Neural cell (in vitro differentiated cells): Measurements from ENCODE around the gene FAM8A1. TPM values are rescaled to one million over a fixed set of nuclear protein-coding genes. Genes with fewer than 3 reads are reported as not detected.

Experiments
- H2AFZ ChIP-seq: fragments of 200-600, 300-800 bp; sonication (generic), shearing (Covaris generic); 2 replicates; pipeline ENCODE4 v1.6.0; 2014; ENCODE audit warnings: low read depth, mild to moderate bottlenecking, antibody characterized with exemption, low read length, moderate library complexity
- H3F3A ChIP-seq: fragments of 200-600 bp; shearing (Covaris generic); 2 replicates; pipeline ENCODE4 v1.6.1; 2016; ENCODE audit warnings: mild to moderate bottlenecking, moderate library complexity, mixed read lengths, antibody characterized with exemption, low read length; ENCODE audit not compliant: insufficient read depth, poor library complexity, severe bottlenecking
- H3K27ac ChIP-seq: fragments of 200-600, 300-800 bp; sonication (generic), shearing (Covaris generic); 2 replicates; pipeline ENCODE4 v1.5.1; 2014; ENCODE audit warnings: mild to moderate bottlenecking, low read length, moderate library complexity
- H3K27me3 ChIP-seq: fragments of 300-800, 200-600 bp; sonication (generic), shearing (Covaris generic); 2 replicates; pipeline ENCODE4 v1.6.0; 2014; ENCODE audit warnings: mild to moderate bottlenecking, low read depth, low read length, moderate library complexity; ENCODE audit not compliant: insufficient read depth
- H3K36me3 ChIP-seq: fragments of 300-800, 200-600 bp; sonication (generic), shearing (Covaris generic); 2 replicates; pipeline ENCODE4 v1.5.1; 2014; ENCODE audit warnings: mild to moderate bottlenecking, antibody characterized with exemption, low read length, moderate library complexity; ENCODE audit not compliant: insufficient read depth
- H3K4me2 ChIP-seq: fragments of 300-800, 200-600 bp; sonication (generic), shearing (Covaris generic); 2 replicates; pipeline ENCODE4 v1.6.0; 2014; ENCODE audit warnings: mild to moderate bottlenecking, low read length
- H3K4me3 ChIP-seq: fragments of 300-800, 200-600 bp; sonication (generic), shearing (Covaris generic); 2 replicates; pipeline ENCODE4 v1.5.1; 2014; ENCODE audit warnings: mild to moderate bottlenecking, low read length, moderate library complexity
- H3K79me2 ChIP-seq: fragments of 200-600 bp; shearing (Covaris generic); replicated peaks from 2 replicates; pipeline ENCODE4 v1.6.0; 2014; ENCODE audit warnings: mild to moderate bottlenecking, low read length, moderate library complexity; ENCODE audit not compliant: insufficient read depth
- H3K9ac ChIP-seq: fragments of 300-800, 200-600 bp; sonication (generic), shearing (Covaris generic); 2 replicates; pipeline ENCODE4 v1.6.1; 2016; ENCODE audit warnings: mild to moderate bottlenecking, low read length, mixed read lengths
- H3K9me2 ChIP-seq: fragments of 200-600 bp; shearing (Covaris generic); 2 replicates; pipeline ENCODE4 v1.6.1; 2016; ENCODE audit warnings: mild to moderate bottlenecking, low read length, mixed read lengths; ENCODE audit not compliant: insufficient read depth
- H3K9me3 ChIP-seq: fragments of 200-600, 300-800 bp; sonication (generic), shearing (Covaris generic); 2 replicates; pipeline ENCODE4 v1.6.1; 2016; ENCODE audit warnings: mild to moderate bottlenecking, mixed run types, low read length, moderate library complexity, mixed read lengths
- H4K20me1 ChIP-seq: fragments of 200-600 bp; shearing (Covaris generic); 2 replicates; pipeline ENCODE4 v1.6.1; 2016; ENCODE audit warnings: mild to moderate bottlenecking, mixed run types; ENCODE audit not compliant: insufficient read depth
- CTCF ChIP-seq: fragments of 450-650 bp; IDR thresholded peaks from 2 replicates; pipeline ENCODE4 v1.5.1; 2014; ENCODE audit warnings: antibody characterized with exemption, mild to moderate bottlenecking, moderate library complexity; ENCODE audit not compliant: poor library complexity, severe bottlenecking
- EP300 ChIP-seq: fragments of 450-650 bp; conservative IDR thresholded peaks from 2 replicates; pipeline ENCODE4 v1.6.1; 2014; ENCODE audit warnings: antibody characterized with exemption, mild to moderate bottlenecking, moderate library complexity; ENCODE audit not compliant: poor library complexity, severe bottlenecking
- EZH2 ChIP-seq: fragments of 200-600, 300-800 bp; shearing (Covaris generic), sonication (generic); IDR thresholded peaks from 2 replicates; pipeline ENCODE4 v1.6.1; 2014; ENCODE audit warnings: antibody characterized with exemption, low read length, borderline replicate concordance, mild to moderate bottlenecking; ENCODE audit not compliant: insufficient read depth, poor library complexity, severe bottlenecking
- MXI1 ChIP-seq: fragments of 450-650 bp; conservative IDR thresholded peaks from 2 replicates; pipeline ENCODE4 v1.6.1; 2014; ENCODE audit warnings: antibody characterized with exemption, mild to moderate bottlenecking; ENCODE audit not compliant: poor library complexity, severe bottlenecking
- POLR2AphosphoS5 ChIP-seq: IDR thresholded peaks from 2 replicates; pipeline ENCODE4 v1.6.1; 2012
- RAD21 ChIP-seq: fragments of 450-650 bp; conservative IDR thresholded peaks from 2 replicates; pipeline ENCODE4 v1.6.1; 2014; ENCODE audit warnings: antibody characterized with exemption, mild to moderate bottlenecking, moderate library complexity
- REST ChIP-seq: IDR thresholded peaks from 2 replicates; pipeline ENCODE4 v1.6.1; 2012; ENCODE audit warnings: borderline replicate concordance
- SMC3 ChIP-seq: fragments of 450-650 bp; conservative IDR thresholded peaks from 2 replicates; pipeline ENCODE4 v1.6.1; 2014; ENCODE audit warnings: antibody characterized with exemption, mild to moderate bottlenecking, moderate library complexity; ENCODE audit not compliant: poor library complexity
- TAF1 ChIP-seq: IDR thresholded peaks from 2 replicates; pipeline ENCODE4 v1.6.1; 2012; ENCODE audit warnings: low read depth
- polyA plus RNA-seq: library from polyadenylated mRNA; depleted of rRNA; stranded (reverse); fragments of >200 nt; gene quantifications from 2 replicates; pipeline ENCODE4 v1.2.3, GENCODE V29; 2014

Gene FAM8A1
- polyA plus RNA-seq, 1 donor from 2014 or later: 48.0 TPM

GRCh38 chr6:17615794-17616193, 15.7 kb downstream of the FAM8A1 start:
- Histone ChIP-seq H2AFZ (no peak overlapping the region), H3K27me3 (no peaks in the 10 kb centered on the region), H3K27ac (no peak overlapping the region), H3K4me3 (no peak overlapping the region), H3K9me3 (no peaks in the 10 kb centered on the region), H3F3A (no peaks in the 10 kb centered on the region), H4K20me1 (no peaks in the 10 kb centered on the region), H3K4me2 (no peak overlapping the region), H3K36me3 (no peaks in the 10 kb centered on the region), H3K9me2 (no peaks in the 10 kb centered on the region), H3K9ac (no peak overlapping the region), H3K79me2 (peaks cover 4% of the 10 kb centered on the region)
- no peak for TF ChIP-seq SMC3
- TF ChIP-seq RAD21: no peak
- TF ChIP-seq CTCF: no peak
- TF ChIP-seq MXI1: no peak
- TF ChIP-seq EZH2: no peak
- no peak for TF ChIP-seq TAF1
- no peak for TF ChIP-seq REST
- TF ChIP-seq EP300: no peak
- TF ChIP-seq POLR2AphosphoS5: no peak

GRCh38 chr6:17621003-17621402, 20.9 kb downstream of the FAM8A1 start:
- H4K20me1 ChIP-seq: no peaks in the 10 kb centered on the region
- TF ChIP-seq SMC3 (no peak), POLR2AphosphoS5 (no peak), RAD21 (no peak), EZH2 (no peak), TAF1 (no peak), MXI1 (no peak), CTCF (no peak), REST (no peak), EP300 (no peak)
- H3K9ac ChIP-seq: no peak overlapping the region
- H2AFZ ChIP-seq: no peak overlapping the region
- no peaks in the 10 kb centered on the region for H3K9me2 ChIP-seq
- H3K27ac ChIP-seq: no peak overlapping the region
- no peaks in the 10 kb centered on the region for H3K27me3 ChIP-seq
- H3K9me3 ChIP-seq: no peaks in the 10 kb centered on the region
- H3F3A ChIP-seq: no peaks in the 10 kb centered on the region
- no peak overlapping the region for H3K4me3 ChIP-seq
- no peak overlapping the region for H3K4me2 ChIP-seq
- H3K79me2 ChIP-seq: peaks cover 4% of the 10 kb centered on the region
- peaks cover 4% of the 10 kb centered on the region for H3K36me3 ChIP-seq
